SK-N-MC (cell line): ENCODE data around the gene HAP1.

Experiments used
- DNase-seq: peaks from one replicate; pipeline ENCODE4 v3.0.0-alpha.2; 2011; ENCODE audit warnings: low read depth, low spot score
- H3K27ac ChIP-seq: fragments of 200-600 bp; sonication (generic); 2 replicates; pipeline ENCODE4 v1.5.1; 2016; ENCODE audit warnings: mixed run types
- H3K36me3 ChIP-seq: fragments of 200-600 bp; sonication (generic); 2 replicates; pipeline ENCODE4 v1.6.1; 2017; ENCODE audit warnings: antibody characterized with exemption, low read length, mixed read lengths; ENCODE audit not compliant: insufficient read depth
- H3K4me3 ChIP-seq: fragments of 200-600 bp; sonication (generic); 2 replicates; pipeline ENCODE4 v1.5.1; 2016
- H3K9ac ChIP-seq: fragments of 200-600 bp; sonication (generic); 2 replicates; pipeline ENCODE4 v1.8.0; 2017; ENCODE audit warnings: mixed run types, mixed read lengths; ENCODE audit not compliant: insufficient read length
- H3K9me3 ChIP-seq: fragments of 200-600 bp; sonication (generic); 2 replicates; pipeline ENCODE4 v1.6.1; 2017; ENCODE audit warnings: low read depth, mild to moderate bottlenecking, antibody characterized with exemption, low read length, moderate library complexity, mixed read lengths
- EZH2 ChIP-seq: fragments of 200-600 bp; sonication (generic); IDR thresholded peaks from one replicate; pipeline ENCODE4 v1.6.1; 2017; ENCODE audit warnings: antibody characterized with exemption
- FOXP2 ChIP-seq: optimal IDR thresholded peaks from 2 replicates; pipeline ENCODE3; 2011; ENCODE audit warnings: mild to moderate bottlenecking, moderate library complexity; ENCODE audit not compliant: insufficient read depth; ENCODE audit errors: extremely low read length, control extremely low read depth
- POLR2AphosphoS5 ChIP-seq: IDR thresholded peaks from 2 replicates; pipeline ENCODE4 v1.6.1; 2012; ENCODE audit warnings: mild to moderate bottlenecking, low read depth, low read length, borderline replicate concordance

The HAP1 gene

GRCh38 chr17:41692722-41693521, 41.5 kb downstream of the HAP1 start:
- H3K27ac ChIP-seq, result peak overlapping the region; percentile 97
- DNase-seq, result no peak
- H3K36me3 ChIP-seq, result peaks cover 51% of the 10 kb centered on the region

GRCh38 chr17:41691031-41691777, 43.2 kb downstream of the HAP1 start:
- H3K27ac ChIP-seq, result peak overlapping the region; percentile 97

More at GRCh38 chr17:41692722-41693521, 41.5 kb downstream of the HAP1 start:
- H3K9ac ChIP-seq, result no peak overlapping the region
- no peak overlapping the region for H3K4me3 ChIP-seq
- TF ChIP-seq EZH2 (no peak), POLR2AphosphoS5 (peak; percentile 19), FOXP2 (no peak)
- no peaks in the 10 kb centered on the region for H3K9me3 ChIP-seq

GRCh38 chr17:41690497-41690896, 43.9 kb downstream of the HAP1 start:
- no peak for TF ChIP-seq EZH2
- TF ChIP-seq FOXP2, result no peak
- no peak for TF ChIP-seq POLR2AphosphoS5
- DNase-seq, result no peak
- no peaks in the 10 kb centered on the region for H3K9me3 ChIP-seq
- peak overlapping the region; percentile 99 for H3K9ac ChIP-seq
- H3K36me3 ChIP-seq, result peaks cover 51% of the 10 kb centered on the region
- peak overlapping the region; percentile 97 for H3K27ac ChIP-seq
- H3K4me3 ChIP-seq, result peak overlapping the region; percentile 86

More at GRCh38 chr17:41691031-41691777, 43.2 kb downstream of the HAP1 start:
- Histone ChIP-seq H3K4me3 (peak overlapping the region; percentile 86), H3K9me3 (no peaks in the 10 kb centered on the region), H3K9ac (no peak overlapping the region), H3K36me3 (peaks cover 51% of the 10 kb centered on the region)
- no peak for TF ChIP-seq FOXP2
- no peak for TF ChIP-seq EZH2
- TF ChIP-seq POLR2AphosphoS5, result no peak; the same call in 1 of the 2 replicates
- DNase-seq, result no peak

DNA sequence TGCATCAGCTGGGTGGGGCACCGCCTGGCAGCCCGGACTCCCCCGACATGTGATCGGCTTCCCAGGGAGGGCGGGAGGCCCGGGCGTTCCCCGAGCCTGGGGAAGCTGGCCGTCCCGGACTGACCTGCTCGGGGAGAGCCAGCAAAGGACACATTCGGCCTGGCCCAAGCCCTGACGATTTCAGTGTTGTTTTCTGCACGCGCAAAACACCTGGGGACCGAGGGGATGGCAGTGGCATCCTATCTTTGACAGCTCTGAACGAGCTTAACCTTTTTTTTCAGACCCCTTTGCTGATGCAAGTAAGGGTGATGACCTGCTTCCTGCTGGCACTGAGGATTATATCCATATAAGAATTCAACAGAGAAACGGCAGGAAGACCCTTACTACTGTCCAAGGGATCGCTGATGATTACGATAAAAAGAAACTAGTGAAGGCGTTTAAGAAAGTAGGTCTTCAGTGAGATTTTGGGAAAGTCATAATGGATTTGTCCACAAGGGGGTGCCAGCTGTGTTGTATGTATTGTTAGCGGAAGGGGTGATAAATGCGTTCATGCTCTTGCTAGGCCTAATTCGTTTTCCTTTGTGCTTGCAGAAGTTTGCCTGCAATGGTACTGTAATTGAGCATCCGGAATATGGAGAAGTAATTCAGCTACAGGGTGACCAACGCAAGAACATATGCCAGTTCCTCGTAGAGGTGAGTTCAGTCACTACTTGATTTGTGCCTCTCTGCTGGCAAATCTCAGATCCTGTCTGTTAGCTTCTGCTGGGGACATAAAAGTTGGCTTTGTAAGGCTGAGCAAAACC, 44.7 kb downstream of the HAP1 start:
- H3K36me3 ChIP-seq, result peaks cover 51% of the 10 kb centered on the region
- peak overlapping the region; percentile 97 for H3K27ac ChIP-seq
- H3K9ac ChIP-seq, result peak overlapping the region; percentile 99
- peak overlapping the region; percentile 86 for H3K4me3 ChIP-seq
- H3K9me3 ChIP-seq, result no peaks in the 10 kb centered on the region
- TF ChIP-seq EZH2 (no peak), FOXP2 (peak; percentile 64)
- no peak for DNase-seq

- peak within 1 kb of the TSS; percentile 100 for H3K9ac ChIP-seq
- no peaks in the 10 kb centered on the region for H3K9me3 ChIP-seq
- H3K36me3 ChIP-seq, result peaks cover 46% of the 10 kb centered on the region
- TF ChIP-seq POLR2AphosphoS5 (peak; percentile 97), EZH2 (no peak), FOXP2 (peak; percentile 79)
- peak within 1 kb of the TSS; percentile 100 for H3K27ac ChIP-seq
- H3K4me3 ChIP-seq, result peak within 1 kb of the TSS; percentile 86
- DNase-seq, result peak; percentile 96
Observed at GRCh38 chr17:41688641-41689496, 45.6 kb downstream of the HAP1 start, which contains the start of gene EIF1. EIF1 (plus strand) TSS chr17:41688885; CDS start chr17:41689039, 154 bp downstream.

GRCh38 chr17:41687828-41688640, 46.4 kb downstream of the HAP1 start:
- Histone ChIP-seq H3K4me3 (peak overlapping the region; percentile 86), H3K36me3 (peaks cover 37% of the 10 kb centered on the region), H3K9ac (peak overlapping the region; percentile 90), H3K9me3 (no peaks in the 10 kb centered on the region), H3K27ac (peak overlapping the region; percentile 92)
- TF ChIP-seq FOXP2 (no peak), POLR2AphosphoS5 (no peak), EZH2 (no peak)
- no peak for DNase-seq
